Activated T-cell treated with anti-CD3 and anti-CD28 coated beads, Interleukin-2, amount 50 U/mL, for 48 hours (primary cell): ENCODE data around the gene VPS51.
"Not testable (repeated sequence)": the region's sequence is repeated elsewhere in the genome, so short reads cannot be mapped to it uniquely, and the experiment has no call there.

Source experiments
- DNase-seq, 2 experiments: peaks; one replicate each; pipeline ENCODE4 v3.0.0-alpha.2; 2020

The VPS51 gene

DNA sequence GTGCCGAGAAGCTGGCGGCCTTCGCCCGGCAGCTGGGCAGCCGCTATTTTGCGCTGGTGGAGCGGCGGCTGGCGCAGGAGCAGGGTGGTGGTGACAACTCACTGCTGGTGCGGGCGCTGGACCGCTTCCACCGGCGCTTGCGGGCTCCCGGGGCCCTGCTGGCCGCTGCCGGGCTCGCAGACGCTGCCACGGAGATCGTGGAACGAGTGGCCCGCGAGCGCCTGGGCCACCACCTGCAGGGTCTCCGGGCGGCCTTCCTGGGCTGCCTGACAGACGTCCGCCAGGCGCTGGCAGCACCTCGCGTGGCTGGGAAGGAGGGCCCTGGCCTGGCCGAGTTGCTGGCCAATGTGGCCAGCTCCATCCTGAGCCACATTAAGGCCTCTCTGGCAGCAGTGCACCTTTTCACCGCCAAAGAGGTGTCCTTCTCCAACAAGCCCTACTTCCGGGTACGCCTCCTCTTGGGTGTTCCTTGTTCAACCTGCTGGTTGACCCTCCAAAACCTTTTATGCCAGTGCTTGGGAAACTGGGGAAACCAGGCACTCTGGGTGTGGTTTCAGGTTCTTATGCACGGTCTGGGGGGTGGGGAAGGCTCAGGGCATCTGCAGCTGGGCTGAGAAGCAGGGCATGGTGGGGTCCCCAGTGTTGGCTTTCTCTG lies 12.6 kb downstream of the VPS51 start:
- DNase-seq: no peak

DNA sequence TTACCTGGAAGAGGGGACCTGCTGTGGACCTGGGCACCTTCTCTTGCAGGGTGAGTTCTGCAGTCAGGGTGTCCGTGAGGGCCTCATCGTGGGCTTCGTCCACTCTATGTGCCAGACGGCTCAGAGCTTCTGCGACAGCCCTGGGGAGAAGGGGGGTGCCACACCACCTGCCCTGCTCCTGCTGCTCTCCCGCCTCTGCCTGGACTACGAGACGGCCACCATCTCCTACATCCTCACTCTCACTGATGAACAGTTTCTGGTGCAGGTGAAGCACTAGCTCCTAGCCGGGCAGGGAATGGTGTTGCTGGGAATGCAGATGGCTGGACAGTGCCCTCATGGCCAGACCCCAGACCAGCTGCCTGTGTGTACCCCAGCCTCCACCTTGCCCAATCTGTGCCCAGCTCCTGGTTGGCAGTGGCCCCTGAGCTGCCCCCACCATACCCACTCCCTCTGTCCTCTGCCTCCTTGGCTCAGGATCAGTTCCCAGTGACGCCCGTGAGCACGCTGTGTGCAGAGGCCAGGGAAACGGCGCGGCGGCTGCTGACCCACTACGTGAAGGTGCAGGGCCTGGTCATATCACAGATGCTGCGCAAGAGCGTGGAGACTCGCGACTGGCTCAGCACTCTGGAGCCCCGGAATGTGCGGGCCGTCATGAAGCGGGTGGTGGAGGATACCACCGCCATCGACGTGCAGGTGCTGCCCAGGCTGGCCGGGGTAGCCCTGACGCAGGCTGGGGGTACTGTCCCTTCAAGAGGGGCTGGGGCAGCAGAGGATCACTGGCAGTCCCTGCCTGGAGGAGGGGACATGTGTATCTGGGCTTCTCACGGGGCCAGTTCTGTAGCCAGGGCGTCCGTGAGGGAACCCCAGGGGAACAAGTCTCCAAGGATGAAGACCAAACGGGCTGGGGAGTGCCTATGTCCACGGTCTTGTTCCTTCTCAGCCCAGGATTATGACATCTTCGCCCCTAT lies 13.5 kb downstream of the VPS51 start:
- no peak for DNase-seq

DNA sequence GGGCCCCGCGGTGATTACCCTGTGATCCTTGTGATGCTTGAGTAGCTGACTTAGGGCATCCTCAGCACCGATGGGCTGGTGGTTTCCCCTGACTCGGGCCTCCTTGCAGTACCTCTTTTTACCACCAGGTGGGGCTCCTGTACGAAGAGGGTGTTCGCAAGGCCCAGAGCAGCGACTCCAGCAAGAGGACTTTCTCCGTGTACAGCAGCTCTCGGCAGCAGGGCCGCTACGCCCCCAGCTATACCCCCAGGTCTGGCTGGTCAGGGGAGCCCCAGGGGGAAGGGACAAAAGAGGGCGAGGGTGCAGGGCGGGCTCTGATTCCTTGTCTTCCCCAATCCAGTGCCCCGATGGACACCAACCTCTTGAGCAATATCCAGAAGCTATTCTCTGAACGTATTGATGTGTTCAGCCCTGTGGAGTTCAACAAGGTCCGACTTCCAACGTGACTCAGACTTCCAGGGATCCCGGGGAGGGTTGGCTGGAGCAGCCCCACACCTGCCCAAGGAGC lies 14.4 kb downstream of the VPS51 start:
- peak; percentile 99 to 100 for DNase-seq

DNA sequence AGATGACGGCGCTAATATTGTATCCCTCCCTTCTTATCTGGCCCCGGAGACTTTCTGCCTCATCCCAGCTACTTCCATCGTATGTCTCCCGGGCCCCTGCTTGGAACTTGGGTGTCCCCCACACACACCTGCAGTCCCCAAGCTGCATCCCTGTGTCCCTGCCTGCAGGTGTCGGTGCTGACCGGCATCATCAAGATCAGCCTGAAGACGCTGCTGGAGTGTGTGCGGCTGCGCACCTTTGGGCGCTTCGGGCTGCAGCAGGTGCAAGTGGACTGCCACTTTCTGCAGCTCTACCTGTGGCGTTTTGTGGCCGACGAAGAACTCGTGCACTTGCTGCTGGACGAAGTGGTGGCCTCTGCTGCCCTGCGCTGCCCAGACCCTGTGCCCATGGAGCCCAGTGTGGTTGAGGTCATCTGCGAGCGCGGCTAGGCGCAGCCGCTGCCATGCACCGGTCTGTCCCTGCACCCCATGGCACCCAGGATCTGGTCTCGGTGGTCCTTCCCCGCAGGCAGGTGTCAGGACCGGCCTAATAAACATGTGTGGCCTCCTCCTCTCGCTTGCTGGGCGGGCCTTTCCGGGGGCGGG lies 15.2 kb downstream of the VPS51 start:
- no peak for DNase-seq

DNA sequence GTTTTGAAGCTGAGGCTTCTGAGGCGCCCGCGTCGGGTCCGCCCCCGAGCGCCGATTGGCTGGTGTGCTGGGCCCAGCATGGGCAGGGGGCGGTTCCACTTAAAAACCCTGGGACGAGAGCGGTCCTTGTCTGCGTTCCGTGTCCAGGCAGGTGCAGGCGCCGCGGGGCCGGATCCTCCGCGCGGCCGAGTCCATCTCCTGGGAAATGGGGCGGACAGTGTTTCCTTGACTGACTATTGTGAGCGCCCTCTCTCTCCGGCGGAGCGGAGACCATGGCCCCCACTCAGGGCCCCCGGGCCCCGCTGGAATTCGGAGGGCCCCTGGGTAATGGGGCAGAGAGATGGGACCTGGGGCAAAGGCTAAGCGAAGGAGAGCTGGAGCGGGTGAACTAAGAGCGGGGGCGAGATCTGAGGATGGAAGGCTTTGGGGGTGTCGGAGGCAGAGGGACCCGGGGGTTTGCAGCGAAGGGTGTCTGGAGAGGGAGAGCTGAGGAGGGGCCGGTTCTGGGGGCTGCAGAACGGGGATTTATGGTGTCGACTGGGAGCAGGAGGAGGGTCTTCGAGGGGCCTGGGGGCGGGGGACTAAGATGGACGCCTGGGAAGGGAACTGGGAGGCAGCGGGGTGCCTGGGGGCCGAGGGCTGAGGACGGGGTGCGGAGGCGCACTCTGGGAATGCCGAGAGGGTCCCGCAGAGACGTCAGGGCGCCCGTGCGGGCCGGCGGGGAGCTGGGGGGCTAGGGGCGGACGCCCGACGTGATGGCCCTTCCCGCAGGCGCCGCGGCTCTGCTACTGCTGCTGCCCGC lies 15.9 kb downstream of the VPS51 start, which contains the start of gene TM7SF2:
TSS of gene TM7SF2 (plus strand) at position 129 of the 802 bp plus-strand sequence. CDS start at position 273, 144 bp downstream.
- DNase-seq: peak; percentile 96

DNA sequence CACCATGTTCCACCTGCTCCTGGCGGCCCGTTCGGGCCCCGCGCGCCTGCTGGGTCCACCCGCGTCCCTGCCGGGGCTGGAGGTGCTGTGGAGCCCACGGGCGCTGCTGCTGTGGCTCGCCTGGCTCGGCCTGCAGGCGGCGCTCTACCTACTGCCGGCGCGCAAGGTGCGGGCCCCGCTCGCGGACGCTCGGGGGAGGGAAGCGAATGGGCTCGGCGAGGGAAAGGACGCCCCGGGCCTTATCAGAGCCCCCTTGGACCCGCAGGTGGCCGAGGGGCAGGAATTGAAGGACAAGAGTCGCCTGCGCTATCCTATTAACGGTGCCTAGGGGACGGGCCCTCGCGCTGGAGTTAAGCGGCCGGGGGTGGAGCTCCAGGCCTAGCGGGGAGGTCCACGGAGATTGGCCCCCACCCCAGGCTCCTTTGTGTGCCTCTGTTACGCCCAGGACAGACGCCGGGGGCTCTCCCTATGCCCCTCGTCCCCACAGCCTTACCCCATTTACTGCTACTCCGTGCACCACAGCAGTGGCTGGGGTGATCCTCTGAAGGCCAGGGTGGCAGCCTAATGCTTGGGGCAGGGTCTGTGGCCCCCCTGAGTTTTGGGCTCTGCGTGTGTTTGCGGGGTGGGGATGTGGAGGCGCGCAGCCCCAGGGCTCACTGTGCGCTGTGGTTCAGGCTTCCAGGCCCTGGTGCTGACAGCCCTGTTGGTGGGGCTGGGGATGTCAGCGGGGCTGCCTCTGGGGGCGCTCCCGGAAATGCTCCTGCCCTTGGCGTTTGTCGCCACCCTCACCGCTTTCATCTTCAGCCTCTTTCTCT lies 16.7 kb downstream of the VPS51 start:
- DNase-seq: peak; percentile 81 to 86

DNA sequence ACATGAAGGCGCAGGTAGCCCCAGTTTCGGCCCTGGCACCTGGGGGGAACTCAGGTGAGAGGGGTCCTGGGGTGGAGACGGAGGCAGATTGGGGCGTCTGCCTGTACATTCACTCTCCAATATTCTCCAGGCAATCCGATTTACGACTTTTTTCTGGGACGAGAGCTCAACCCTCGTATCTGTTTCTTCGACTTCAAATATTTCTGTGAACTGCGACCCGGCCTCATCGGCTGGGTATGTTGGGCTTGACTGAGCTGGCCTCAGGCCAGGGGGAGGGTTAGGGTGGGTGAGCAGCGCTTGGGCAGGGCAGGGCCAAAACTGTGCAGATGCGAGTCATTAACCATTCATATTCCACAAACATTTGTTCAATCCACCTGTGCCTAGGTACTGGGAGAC lies 17.3 kb downstream of the VPS51 start:
- DNase-seq: no peak

DNA sequence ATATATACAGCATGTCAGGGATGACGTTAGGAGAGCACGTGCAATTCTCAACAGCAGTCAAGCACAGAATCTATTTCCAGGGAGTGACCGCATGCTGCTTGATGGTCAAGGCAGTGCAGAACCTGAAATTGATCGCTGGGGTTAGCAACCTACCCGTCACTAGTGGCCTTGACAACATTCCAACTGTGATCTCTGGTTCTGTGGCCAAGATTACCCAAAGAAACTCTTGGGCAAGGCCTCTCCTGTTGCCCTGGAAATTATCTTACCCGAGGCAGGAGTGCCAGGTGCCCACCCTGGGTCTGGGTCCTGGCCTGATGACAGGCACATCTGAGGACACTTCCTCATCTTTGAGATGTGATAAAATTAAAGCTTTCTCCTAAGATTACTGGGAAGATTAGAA lies 17.8 kb downstream of the VPS51 start:
- no peak for DNase-seq

DNA sequence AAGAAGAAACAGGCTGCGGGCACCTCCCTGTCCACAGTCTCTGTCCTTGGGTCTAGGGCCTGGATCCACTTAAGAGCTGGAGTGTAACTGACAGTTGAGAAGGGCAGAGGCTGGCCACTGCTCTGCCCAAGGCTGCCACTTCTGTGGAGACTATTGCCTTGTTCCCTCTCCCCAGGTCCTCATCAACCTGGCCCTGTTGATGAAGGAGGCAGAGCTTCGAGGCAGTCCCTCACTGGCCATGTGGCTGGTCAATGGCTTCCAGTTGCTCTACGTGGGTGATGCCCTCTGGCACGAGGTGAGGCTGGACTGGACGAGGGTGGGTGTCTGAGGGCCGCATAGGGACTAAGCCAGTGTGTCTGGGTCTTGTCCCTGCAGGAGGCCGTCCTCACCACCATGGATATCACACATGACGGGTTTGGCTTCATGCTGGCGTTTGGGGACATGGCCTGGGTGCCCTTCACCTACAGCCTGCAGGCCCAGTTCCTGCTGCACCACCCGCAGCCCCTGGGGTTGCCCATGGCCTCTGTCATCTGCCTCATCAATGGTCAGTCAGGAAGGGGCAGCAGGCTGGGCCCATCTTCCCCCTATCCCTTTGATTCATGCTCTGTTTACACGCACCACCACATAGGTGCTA lies 18.6 kb downstream of the VPS51 start:
- no peak for DNase-seq

DNA sequence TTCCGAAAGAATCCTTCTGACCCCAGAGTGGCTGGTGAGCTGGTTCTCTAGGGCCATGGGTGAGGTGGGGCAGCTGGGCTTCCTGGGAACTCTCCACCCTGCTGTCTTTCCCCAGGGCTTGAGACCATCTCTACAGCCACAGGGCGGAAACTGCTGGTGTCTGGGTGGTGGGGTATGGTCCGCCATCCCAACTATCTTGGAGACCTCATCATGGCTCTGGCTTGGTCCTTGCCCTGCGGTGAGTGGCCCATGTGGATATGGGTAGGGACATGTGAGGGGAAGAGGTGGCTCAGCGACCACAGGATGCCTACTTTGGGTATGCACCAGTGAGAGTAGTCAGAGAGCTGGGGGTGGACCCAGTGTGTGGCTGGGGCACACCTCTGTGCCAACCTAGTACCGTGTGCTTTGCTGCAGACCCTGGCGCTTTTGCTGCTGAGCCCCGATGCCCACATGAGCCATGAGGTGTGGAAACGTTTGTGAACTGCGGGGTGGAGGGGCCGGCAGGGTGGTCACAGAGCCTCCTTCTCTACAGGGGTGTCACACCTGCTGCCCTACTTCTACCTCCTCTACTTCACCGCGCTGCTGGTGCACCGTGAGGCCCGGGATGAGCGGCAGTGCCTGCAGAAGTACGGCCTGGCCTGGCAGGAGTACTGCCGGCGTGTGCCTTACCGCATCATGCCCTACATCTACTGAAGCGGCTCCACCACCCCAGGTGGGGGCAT lies 19.5 kb downstream of the VPS51 start:
- DNase-seq: no peak

DNA sequence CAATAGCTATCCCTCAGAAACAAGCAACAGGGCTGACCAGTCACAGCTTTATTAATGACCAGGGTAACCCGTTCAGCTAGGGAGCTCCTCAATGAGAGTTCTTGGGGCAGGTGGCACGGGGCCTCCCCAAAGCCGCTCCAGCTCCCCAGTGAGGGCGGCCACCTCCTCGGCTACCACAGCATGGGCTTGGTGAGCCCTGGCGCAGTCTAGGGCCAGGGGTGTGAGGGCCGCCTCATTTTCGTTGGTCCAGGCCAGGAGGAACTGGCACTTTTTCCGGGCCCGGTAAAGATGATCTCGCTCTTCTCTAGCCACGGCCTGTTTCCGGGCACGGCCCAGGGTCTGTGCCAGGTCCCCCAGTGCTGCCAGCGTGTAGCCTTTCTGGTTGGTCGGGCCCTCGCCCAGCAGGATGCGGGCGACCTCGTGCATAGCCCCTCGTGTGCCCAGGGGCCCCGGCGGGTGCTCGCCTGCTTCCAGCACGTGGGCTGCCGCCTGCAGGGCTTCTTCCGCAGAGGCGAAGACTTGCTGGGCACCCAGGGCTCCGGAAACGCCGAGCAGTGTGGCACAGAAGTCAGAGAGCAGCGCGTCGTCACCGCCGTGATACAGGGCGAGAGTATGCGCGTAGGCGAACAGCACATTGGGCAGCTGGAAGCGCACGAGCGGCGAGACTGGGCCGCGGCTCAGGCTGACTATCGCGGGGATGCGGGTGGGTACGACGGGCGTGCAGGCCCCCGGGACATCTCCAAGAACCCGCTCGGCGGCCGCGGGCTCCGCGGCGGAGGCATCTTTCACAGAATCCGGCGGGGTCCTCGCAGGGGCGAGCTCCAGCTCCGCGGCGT lies 20.6 kb downstream of the VPS51 start:
- DNase-seq: peak; percentile 74 to 82

DNA sequence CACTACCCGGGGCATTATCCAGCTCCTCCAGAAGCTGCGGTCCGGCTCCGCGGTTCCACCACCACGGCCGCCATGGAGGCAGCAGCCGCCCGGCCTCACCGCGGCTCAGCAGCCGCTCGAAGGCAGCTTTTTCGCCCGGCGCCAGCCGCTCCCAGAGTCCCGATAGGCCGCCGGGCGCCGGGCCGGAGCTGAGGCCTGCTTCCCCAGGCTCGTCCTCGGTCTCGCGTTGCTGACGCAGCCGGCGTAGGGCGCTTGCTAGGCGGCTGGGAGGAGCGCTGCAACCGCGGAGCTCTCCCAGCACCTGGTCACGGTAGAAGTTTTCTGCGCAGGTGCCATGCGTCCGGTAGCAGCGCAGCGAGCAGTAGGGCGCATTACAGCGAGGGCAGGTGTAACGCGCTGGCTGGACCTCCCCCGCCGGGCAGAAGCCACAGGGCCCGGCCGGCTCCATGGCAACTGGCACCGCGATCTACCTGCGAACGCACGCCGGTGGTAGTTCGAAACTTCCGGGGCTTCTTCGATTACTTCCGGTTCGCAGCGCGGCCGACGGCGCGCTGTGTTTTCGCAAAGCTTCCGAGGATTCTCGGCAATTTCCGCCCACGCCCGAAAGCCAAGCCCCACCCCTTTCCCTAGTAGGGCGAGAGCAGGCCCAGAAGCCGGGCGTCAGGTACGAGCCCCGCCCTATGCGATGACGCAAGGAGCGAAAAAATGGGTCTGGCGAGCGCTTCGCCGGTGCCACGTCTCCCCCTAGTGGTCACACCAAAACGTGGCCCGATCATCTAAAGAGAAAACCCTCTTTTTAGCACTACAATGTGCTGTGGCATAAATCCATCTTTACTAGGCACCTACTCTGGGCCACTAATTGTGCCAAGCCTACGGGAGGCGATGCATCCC lies 21.4 kb downstream of the VPS51 start, which contains the start of gene ZNHIT2:
TSS of gene ZNHIT2 (minus strand) at position 496 of the 891 bp plus-strand sequence. CDS start at position 448, 48 bp downstream.
- peak; percentile 100 for DNase-seq

DNA sequence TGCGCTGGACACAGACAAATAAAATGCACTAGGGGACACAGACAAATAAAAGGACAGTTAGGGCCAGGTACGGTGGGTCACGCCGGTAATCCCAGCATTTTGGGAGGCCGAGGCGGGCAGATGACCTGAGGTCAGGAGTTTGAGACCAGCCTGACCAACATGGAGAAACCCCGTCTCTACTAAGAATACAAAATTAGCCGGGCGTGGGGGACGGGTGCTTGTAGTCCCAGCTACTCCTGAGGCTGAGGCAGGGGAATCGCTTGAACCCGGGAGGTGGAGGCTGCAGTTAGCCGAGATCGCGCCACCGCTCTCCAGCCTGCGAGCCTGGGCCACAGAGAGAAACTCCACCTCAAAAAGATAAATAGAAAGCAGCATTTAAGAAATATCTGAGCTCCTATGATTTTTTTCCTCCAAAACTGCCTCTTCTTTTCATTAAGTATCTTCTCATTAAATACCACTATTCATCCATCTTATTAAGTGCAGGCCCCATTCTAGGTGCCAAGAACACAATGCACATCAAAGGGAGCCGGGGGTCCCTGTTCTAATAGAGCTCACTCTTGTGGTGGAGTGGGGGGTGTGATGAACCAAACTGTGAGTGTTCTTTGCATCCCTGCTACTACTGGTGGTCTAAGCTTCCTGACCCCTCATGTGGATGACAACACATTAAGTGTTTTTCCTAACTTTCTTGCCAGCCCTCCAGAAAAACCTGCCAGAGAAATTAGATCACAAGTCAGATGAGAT lies 22.3 kb downstream of the VPS51 start:
- DNase-seq: no peak

DNA sequence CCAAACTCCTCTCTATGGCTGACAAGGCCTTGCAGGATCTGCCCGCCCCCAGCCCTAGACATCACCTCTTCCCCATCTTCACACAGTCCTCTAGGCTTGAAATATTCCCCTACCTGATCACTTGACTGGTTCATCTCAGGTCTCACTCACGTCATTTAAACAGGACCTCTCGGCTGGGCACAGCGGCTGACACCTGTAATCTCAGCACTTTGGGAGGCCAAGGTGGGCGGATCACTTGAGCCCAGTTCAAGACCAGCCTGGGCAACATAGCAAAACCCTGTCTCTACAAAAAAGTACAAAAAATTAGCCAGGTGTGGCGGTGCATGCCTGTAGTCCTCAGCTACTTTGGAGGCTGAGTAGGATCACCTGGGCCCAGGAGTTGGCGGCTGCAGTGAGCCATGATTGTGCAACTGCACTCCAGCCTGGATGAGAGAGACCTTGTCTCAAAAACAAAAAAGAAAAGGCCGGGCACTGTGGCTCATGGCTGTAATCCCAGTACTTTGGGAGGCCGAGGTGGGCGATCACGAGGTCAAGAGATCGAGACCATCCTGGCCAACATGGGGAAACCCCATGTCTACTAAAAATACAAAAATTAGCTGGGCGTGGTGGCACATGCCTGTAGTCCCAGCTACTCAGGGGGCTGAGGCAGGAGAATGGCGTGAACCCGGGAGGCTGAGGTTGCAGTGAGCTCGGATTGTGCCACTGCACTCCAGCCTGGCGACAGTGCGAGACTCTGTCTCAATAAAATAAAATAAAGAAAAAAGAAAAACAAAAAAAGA lies 23.1 kb downstream of the VPS51 start:
- DNase-seq: not testable (repeated sequence)

DNA sequence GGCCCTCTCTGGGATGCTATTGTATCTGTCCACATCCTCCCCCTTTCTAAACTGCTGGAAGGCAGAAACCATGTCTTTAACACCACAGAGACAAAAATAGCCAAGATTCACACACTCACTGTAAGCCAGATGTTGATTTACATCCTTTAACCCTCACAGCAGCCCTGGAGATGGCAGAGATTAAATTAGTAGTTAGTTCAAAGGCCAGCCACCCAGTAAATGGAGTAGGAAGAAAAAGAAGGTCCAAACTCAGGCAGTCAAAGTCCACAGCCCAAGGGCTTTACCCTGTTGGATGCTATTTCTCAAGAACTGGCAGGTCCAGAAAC lies 23.6 kb downstream of the VPS51 start:
- no peak for DNase-seq

DNA sequence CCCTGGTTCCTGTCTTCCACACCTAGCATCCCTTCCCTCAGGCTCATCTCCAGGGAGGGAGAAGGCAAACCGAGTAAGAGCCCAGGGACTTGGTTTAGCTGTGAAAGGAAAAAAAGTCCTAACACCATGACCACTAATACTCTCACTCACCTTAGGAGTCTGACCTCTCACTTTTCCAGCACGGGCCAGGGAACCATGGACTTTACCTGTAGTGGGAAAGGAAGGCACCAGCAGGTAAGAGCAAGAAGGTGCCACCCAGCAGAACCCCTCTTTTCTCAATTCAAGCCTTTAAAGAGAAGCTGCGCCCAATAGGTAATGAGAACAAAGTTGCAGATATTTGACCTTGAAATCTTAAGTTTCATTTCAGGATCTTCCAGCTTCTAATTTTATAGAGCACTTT lies 24.8 kb downstream of the VPS51 start:
- DNase-seq: no peak

DNA sequence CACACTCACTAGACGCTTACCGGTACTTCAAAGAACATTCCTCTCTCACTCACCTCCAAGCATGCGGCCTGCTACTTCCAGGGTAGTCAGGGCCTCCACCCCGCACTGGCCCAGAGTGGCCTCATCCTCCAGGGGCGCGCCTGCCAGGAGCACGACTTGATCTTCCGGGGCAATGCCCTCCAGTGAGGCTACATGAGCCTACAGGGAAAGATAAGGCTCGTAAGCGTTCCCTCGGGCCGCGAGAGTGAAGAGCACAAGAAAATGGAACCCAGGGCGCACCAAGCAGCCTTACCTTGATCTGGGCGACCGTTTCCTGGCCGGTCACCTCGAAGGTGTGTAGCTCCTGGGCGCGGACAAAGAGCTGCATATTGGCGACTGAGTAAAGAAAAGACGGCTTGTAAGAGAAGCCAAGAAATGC lies 25.4 kb downstream of the VPS51 start:
- peak in 1 of 2 experiments; percentile 55 for DNase-seq
